Measurements from ENCODE around the gene EXOC3.

The EXOC3 gene

GRCh38 chr5:427415-428087 is 15.4 kb upstream of the EXOC3 start:
- DNase-seq = no peak

- no peak for DNase-seq
These were observed 14.8 kb upstream of the EXOC3 start for GRCh38 chr5:428219-428618.

- no peak for DNase-seq
These were observed 14.1 kb upstream of the EXOC3 start for GRCh38 chr5:428754-429452.

GRCh38 chr5:429453-430188 is 13.4 kb upstream of the EXOC3 start:
- no peak for DNase-seq

GRCh38 chr5:430214-430925 is 12.6 kb upstream of the EXOC3 start:
- no peak for DNase-seq

GRCh38 chr5:431001-431710 is 11.8 kb upstream of the EXOC3 start:
- peak; percentile 64 to 77 (median 70) for DNase-seq

GRCh38 chr5:431711-432050 is 11.3 kb upstream of the EXOC3 start:
- DNase-seq = no peak

GRCh38 chr5:432201-432927 is 10.6 kb upstream of the EXOC3 start:
- DNase-seq = no peak

- no peak for DNase-seq
These were observed 9.8 kb upstream of the EXOC3 start for GRCh38 chr5:432928-433791.

GRCh38 chr5:433836-434235 is 9.1 kb upstream of the EXOC3 start:
- no peak for DNase-seq

- DNase-seq = no peak
These were observed 8.4 kb upstream of the EXOC3 start for GRCh38 chr5:434443-435146.

GRCh38 chr5:435156-435790 is 7.7 kb upstream of the EXOC3 start:
- DNase-seq = no peak

- peak in 2 of 3 donors; percentile 20 to 49 for DNase-seq
These were observed 6.9 kb upstream of the EXOC3 start for GRCh38 chr5:435961-436640.

- no peak for DNase-seq
These were observed 6.4 kb upstream of the EXOC3 start for GRCh38 chr5:436641-436975.

GRCh38 chr5:437281-437771 is 5.7 kb upstream of the EXOC3 start:
- DNase-seq = no peak

GRCh38 chr5:438481-438981 is 4.4 kb upstream of the EXOC3 start:
- no peak for DNase-seq

- no peak for DNase-seq
These were observed 3.8 kb upstream of the EXOC3 start for GRCh38 chr5:439181-439580.

- DNase-seq = no peak
These were observed 3.3 kb upstream of the EXOC3 start for GRCh38 chr5:439636-440035.
